ENCODE data around the gene FBLN1. TPM values are rescaled to one million over a fixed set of nuclear protein-coding genes. Genes with fewer than 3 reads are reported as not detected.
A peak's percentile ranks its signal among the peaks of the same experiment; 100 is the strongest.
"Not testable (repeated sequence)": the region's sequence is repeated elsewhere in the genome, so short reads cannot be mapped to it uniquely, and the experiment has no call there.

The FBLN1 gene
- total RNA-seq, 1 donor from 2014 or later, result 307 TPM

GRCh38 chr22:45490836-45491235 is 11.8 kb upstream of the FBLN1 start:
- intact Hi-C loops (cut with DNase I), result no loop called here
- Histone ChIP-seq H3K4me1 (no peaks in the 10 kb centered on the region), H3K36me3 (no peaks in the 10 kb centered on the region), H3K27ac (no peak overlapping the region), H3K4me3 (no peak overlapping the region), H3K9me3 (no peaks in the 10 kb centered on the region), H3K27me3 (ENCODE audit: low read depth) (peaks cover 12% of the 10 kb centered on the region)
- no peak for TF ChIP-seq CTCF (IDR thresholded peaks at IDR 0.05)
- no peak for ATAC-seq
- no peak for DNase-seq

- H3K36me3 ChIP-seq, result no peaks in the 10 kb centered on the region
- H3K27me3 ChIP-seq (ENCODE audit: low read depth), result peaks cover 14% of the 10 kb centered on the region
- no peak for DNase-seq
- no peak for ATAC-seq
- no peaks in the 10 kb centered on the region for H3K9me3 ChIP-seq
- no peak for TF ChIP-seq CTCF (IDR thresholded peaks at IDR 0.05)
- H3K27ac ChIP-seq, result no peak overlapping the region
- H3K4me1 ChIP-seq, result no peaks in the 10 kb centered on the region
- intact Hi-C loops (cut with DNase I), result no loop called here
- no peak overlapping the region for H3K4me3 ChIP-seq
Measured at GRCh38 chr22:45491841-45492240, 10.8 kb upstream of the FBLN1 start.

GRCh38 chr22:45493286-45493771 is 9.4 kb upstream of the FBLN1 start:
- Histone ChIP-seq H3K27me3 (ENCODE audit: low read depth) (peaks cover 14% of the 10 kb centered on the region), H3K4me1 (no peaks in the 10 kb centered on the region), H3K9me3 (no peaks in the 10 kb centered on the region), H3K4me3 (no peak overlapping the region), H3K27ac (no peak overlapping the region), H3K36me3 (no peaks in the 10 kb centered on the region)
- intact Hi-C loops (cut with DNase I), result no loop called here
- ATAC-seq, result peak in 1 of 2 donors; percentile 17
- TF ChIP-seq CTCF (IDR thresholded peaks at IDR 0.05), result no peak
- DNase-seq, result peak; percentile 15

- DNase-seq; H3K36me3 ChIP-seq; H3K4me1 ChIP-seq; H3K9me3 ChIP-seq; intact Hi-C loops (cut with DNase I); H3K27ac ChIP-seq; H3K4me3 ChIP-seq; ATAC-seq: not testable (repeated sequence)
- peaks cover 14% of the 10 kb centered on the region for H3K27me3 ChIP-seq (ENCODE audit: low read depth)
Measured at GRCh38 chr22:45494306-45494705, 8.4 kb upstream of the FBLN1 start.

- ATAC-seq; intact Hi-C loops (cut with DNase I): not testable (repeated sequence)
Measured at GRCh38 chr22:45495616-45496015, 7.1 kb upstream of the FBLN1 start.

GRCh38 chr22:45496451-45496941 is 6.2 kb upstream of the FBLN1 start:
- no peak overlapping the region for H3K4me3 ChIP-seq
- H3K27me3 ChIP-seq (ENCODE audit: low read depth), result peaks cover 7% of the 10 kb centered on the region
- no peak for TF ChIP-seq CTCF (IDR thresholded peaks at IDR 0.05)
- no peak overlapping the region for H3K27ac ChIP-seq
- intact Hi-C loops (cut with DNase I), result no loop called here
- no peaks in the 10 kb centered on the region for H3K36me3 ChIP-seq
- H3K9me3 ChIP-seq, result no peaks in the 10 kb centered on the region
- peak; percentile 60 to 72 for ATAC-seq
- no peaks in the 10 kb centered on the region for H3K4me1 ChIP-seq
- no peak for DNase-seq

More at GRCh38 chr22:45495616-45496015, 7.1 kb upstream of the FBLN1 start:
- not testable (repeated sequence) for H3K36me3 ChIP-seq; H3K4me1 ChIP-seq; H3K4me3 ChIP-seq; DNase-seq; H3K9me3 ChIP-seq; H3K27me3 ChIP-seq (ENCODE audit: low read depth)
- peak overlapping the region; percentile 9 for H3K27ac ChIP-seq
